ENCODE data around the gene LRFN5. TPM values are rescaled to one million over a fixed set of nuclear protein-coding genes. Genes with fewer than 3 reads are reported as not detected.

LRFN5 gene
- total RNA-seq, 1 experiment from 2014 or later, result not detected

- intact Hi-C loops (cut with micrococcal nuclease), result no loop called here
Observed at GRCh38 chr14:41766772-41767171, 160.1 kb downstream of the LRFN5 start.

GRCh38 chr14:41773536-41774279 lies 167.0 kb downstream of the LRFN5 start:
- CTCF ChIA-PET, result no interaction called here
- no peak overlapping the region for H3K27ac Mint-ChIP-seq (ENCODE audit: low read depth, unreplicated experiment)
- H3K27me3 Mint-ChIP-seq (ENCODE audit: insufficient read depth, unreplicated experiment), result peaks cover 42% of the 10 kb centered on the region
- no TSS peak for BruUV-seq (replicated peaks)
- intact Hi-C loops (cut with micrococcal nuclease), result no loop called here
- H3K4me1 Mint-ChIP-seq (ENCODE audit: insufficient read depth, unreplicated experiment), result no peaks in the 10 kb centered on the region
- H3K9me3 Mint-ChIP-seq (ENCODE audit: unreplicated experiment), result no peaks in the 10 kb centered on the region
- no peak overlapping the region for H3K4me3 Mint-ChIP-seq (ENCODE audit: unreplicated experiment)
- POLR2A ChIA-PET, result no interaction called here
- TF ChIP-seq CTCF (IDR thresholded peaks at IDR 0.05; ENCODE audit: unreplicated experiment), result no peak
- H3K36me3 Mint-ChIP-seq (ENCODE audit: insufficient read depth, unreplicated experiment), result no peaks in the 10 kb centered on the region
- no peak for DNase-seq (ENCODE audit: unreplicated experiment)

More at GRCh38 chr14:41766772-41767171, 160.1 kb downstream of the LRFN5 start:
- no TSS peak for BruUV-seq (replicated peaks)
- POLR2A ChIA-PET, result no interaction called here
- CTCF ChIA-PET, result no interaction called here
- H3K9me3 Mint-ChIP-seq (ENCODE audit: unreplicated experiment), result no peaks in the 10 kb centered on the region
- H3K36me3 Mint-ChIP-seq (ENCODE audit: insufficient read depth, unreplicated experiment), result no peaks in the 10 kb centered on the region
- no peak overlapping the region for H3K27ac Mint-ChIP-seq (ENCODE audit: low read depth, unreplicated experiment)
- no peak for DNase-seq (ENCODE audit: unreplicated experiment)
- H3K4me3 Mint-ChIP-seq (ENCODE audit: unreplicated experiment), result no peak overlapping the region
- TF ChIP-seq CTCF (IDR thresholded peaks at IDR 0.05; ENCODE audit: unreplicated experiment), result no peak
- peaks cover 7% of the 10 kb centered on the region for H3K27me3 Mint-ChIP-seq (ENCODE audit: insufficient read depth, unreplicated experiment)
- no peaks in the 10 kb centered on the region for H3K4me1 Mint-ChIP-seq (ENCODE audit: insufficient read depth, unreplicated experiment)

- H3K27ac Mint-ChIP-seq (ENCODE audit: low read depth, unreplicated experiment), result no peak overlapping the region
- H3K27me3 Mint-ChIP-seq (ENCODE audit: insufficient read depth, unreplicated experiment), result peaks cover 46% of the 10 kb centered on the region
- CTCF ChIA-PET, result interaction anchor here (1.0 kb wide), 1 partner anchor 142 kb away, joined by 3 read pairs; no protein-coding TSS in a partner anchor
Observed at GRCh38 chr14:41782511-41782910, 175.8 kb downstream of the LRFN5 start.

GRCh38 chr14:41783403-41783802 lies 176.7 kb downstream of the LRFN5 start:
- CTCF ChIA-PET, result interaction anchor here (0.6 kb wide), 1 partner anchor 79 kb away, joined by 4 read pairs; no protein-coding TSS in a partner anchor
- POLR2A ChIA-PET, result no interaction called here
- no peaks in the 10 kb centered on the region for H3K9me3 Mint-ChIP-seq (ENCODE audit: unreplicated experiment)
- no TSS peak for BruUV-seq (replicated peaks)
- no peaks in the 10 kb centered on the region for H3K4me1 Mint-ChIP-seq (ENCODE audit: insufficient read depth, unreplicated experiment)
- intact Hi-C loops (cut with micrococcal nuclease), result no loop called here
- no peak for DNase-seq (ENCODE audit: unreplicated experiment)
- H3K4me3 Mint-ChIP-seq (ENCODE audit: unreplicated experiment), result no peak overlapping the region
- H3K27me3 Mint-ChIP-seq (ENCODE audit: insufficient read depth, unreplicated experiment), result peaks cover 45% of the 10 kb centered on the region
- no peaks in the 10 kb centered on the region for H3K36me3 Mint-ChIP-seq (ENCODE audit: insufficient read depth, unreplicated experiment)
- no peak for TF ChIP-seq CTCF (IDR thresholded peaks at IDR 0.05; ENCODE audit: unreplicated experiment)
- H3K27ac Mint-ChIP-seq (ENCODE audit: low read depth, unreplicated experiment), result no peak overlapping the region

More at GRCh38 chr14:41782511-41782910, 175.8 kb downstream of the LRFN5 start:
- Mint-ChIP-seq H3K9me3 (ENCODE audit: unreplicated experiment) (no peaks in the 10 kb centered on the region), H3K36me3 (ENCODE audit: insufficient read depth, unreplicated experiment) (no peaks in the 10 kb centered on the region), H3K4me3 (ENCODE audit: unreplicated experiment) (no peak overlapping the region), H3K4me1 (ENCODE audit: insufficient read depth, unreplicated experiment) (no peaks in the 10 kb centered on the region)
- POLR2A ChIA-PET, result no interaction called here
- DNase-seq (ENCODE audit: unreplicated experiment), result no peak
- no TSS peak for BruUV-seq (replicated peaks)
- intact Hi-C loops (cut with micrococcal nuclease), result no loop called here
- no peak for TF ChIP-seq CTCF (IDR thresholded peaks at IDR 0.05; ENCODE audit: unreplicated experiment)

All from MCF 10A (cell line).